ENCODE results near the gene PYGM.

The PYGM gene

DNA sequence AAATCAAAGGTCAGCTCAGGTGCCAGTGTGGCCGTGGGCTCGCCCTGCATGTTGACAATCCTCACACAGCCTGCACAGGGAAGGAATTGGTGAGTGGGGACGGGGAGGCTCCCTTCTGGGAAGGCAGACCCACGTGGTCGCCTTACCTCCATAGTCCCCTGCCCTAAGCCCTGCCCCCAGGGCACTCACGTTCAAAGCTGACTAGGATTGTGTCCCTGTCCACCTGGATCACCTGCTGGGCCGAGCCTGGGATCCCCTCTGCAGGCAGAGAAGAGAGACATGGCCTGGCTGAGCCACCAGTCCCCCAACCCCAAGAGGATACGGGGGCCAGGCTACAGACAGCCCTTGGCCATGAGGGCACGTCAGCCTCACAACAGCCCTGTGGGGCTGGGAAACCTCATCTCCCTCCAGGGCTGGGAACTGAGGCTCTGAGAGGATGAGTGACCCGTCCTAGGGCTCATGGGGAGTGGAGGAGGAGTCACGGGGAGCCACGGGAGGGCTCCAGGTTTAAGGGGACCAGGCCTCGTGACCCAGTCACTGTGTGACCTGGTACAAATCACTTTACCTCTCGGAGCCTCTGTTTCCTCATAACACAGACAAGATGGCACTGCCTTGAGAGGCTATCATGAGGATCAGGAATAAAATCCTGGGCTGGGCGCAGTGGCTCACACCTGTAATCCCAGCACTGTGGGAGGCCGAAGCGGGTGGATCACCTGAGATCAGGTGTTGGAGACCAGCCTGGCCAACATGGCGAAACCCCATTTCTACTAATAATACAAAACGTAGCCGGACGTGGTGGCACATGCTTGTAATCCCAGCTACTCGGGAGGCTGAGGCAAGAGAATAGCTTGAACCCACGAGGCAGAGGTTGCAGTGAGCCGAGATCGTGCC lies 30.7 kb upstream of the PYGM start:
- DNase-seq: no peak

GRCh38 chr11:64789331-64790204 lies 29.8 kb upstream of the PYGM start:
- DNase-seq: no peak

DNA sequence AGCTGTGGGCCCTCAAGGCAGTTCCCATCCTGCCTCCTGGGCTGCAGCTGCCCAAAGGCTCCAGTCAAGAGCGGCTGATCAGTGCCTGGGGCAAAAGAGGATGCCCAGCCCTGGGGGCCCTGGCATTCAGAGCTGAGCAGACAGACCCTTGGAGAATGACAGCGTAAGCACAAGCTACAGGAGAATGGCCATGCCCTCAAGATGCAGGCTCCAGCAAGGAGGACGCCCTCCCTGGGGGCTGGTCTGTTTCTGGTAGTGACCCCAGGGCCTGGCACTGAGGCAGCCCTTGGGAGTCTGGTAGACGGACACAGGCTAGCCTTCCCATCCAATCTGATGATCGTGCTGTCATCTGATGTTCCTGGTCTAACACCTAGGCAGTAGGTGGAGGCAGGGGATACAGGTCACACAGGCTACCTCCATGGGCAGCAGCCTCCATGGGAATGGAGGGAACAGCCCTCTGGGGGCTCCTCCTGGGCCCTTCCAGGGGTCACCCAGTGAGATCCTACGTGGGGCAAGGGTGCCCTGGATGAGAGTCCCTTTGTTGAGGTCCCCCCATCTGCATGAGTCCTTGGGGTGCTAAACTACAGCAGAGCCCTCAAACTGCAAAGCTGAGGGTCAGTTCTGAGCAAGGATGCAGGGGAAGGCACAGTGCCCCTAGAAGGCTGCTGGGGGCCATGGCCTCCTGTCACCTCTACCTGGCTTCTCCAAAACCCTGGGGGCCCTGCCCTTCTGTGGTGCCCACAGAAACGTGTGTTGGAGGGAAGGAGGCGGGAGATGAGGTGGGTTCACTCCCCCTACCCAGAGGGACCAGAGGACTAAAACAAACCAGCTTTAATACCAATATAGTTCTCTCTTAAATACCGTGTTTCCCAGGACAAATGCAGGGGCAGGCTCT lies 28.8 kb upstream of the PYGM start:
- DNase-seq: no peak

GRCh38 chr11:64787526-64788320 lies 27.9 kb upstream of the PYGM start:
- DNase-seq: peak; percentile 60 to 72

- DNase-seq: no peak
These were observed 26.5 kb upstream of the PYGM start for GRCh38 chr11:64786308-64786707.

DNA sequence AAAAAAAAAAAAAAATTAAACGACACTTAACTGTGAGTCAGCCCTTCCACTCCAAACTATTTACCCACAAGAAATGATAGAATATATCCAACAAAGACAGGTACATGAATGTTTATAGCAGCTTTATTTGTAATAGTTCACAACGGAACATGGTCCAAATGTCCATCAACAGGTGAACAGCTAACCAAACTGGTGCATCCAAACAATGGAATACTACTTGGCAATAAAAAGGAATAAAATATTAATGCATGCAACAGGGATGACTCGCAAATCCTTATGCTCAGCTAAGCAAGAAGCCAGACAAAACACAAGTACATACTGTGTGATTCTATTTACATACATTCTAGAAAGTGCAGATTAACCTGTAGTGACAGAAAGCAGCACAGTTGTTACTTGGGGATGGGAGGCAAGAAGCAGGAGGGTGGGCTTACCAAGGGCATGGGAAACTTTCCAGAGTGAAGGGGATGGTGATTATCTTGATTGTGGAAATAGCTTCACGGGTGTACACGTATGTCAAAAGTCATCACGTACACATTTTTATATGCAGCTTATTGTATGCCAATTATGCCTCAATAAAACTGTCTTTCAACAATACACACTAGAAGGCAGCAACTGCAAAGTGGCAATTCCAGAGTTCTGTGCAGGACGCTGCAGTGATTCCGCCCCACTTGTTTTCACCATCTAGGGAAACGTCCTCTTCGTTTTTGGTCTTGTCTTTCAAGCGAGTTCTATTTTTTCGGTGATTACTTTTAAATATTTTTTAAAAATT lies 25.2 kb upstream of the PYGM start:
- DNase-seq: no peak

DNA sequence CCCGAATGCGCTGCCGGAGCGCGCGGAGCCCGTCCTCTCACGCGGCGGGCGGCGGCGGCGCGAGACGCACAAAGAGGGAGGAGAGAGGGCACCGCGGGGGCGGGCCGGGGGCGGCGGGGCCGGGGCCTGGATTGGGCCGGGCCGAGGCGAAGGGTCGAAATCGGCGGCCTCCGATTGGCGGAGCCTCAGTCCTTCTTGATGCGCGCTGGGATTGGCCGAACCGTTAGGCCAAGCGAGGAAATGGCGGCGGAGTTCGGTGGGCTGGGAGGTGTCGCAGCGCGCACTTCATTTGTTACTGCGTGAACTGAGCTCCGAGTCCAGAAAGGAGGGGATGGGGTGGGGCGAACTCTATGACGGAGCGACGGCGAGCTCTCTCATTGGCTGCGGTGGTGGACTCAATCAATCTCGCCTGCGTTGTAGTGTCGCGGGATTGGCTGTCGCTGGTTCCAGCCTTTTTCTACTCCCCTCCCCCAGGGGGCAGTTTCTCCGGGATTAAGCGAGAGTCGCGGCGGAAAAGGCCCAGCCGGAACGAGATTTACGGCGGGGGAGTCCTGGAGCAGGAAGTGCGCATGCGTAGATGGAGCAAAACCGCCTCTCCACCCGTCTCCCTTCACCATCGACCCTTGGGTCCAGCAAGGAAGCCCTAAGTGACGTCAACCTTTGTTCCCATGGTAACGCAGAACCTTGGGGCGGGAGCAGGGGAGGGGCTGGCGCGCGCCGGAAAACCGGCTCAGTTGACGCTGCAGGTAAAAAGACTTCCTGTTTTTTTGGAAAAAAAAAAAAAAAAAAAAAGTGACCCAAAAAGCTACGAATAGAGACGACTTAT lies 18.9 kb upstream of the PYGM start, which contains the start of gene SF1:
TSS of gene SF1 (minus strand) at position 70 of the 826 bp plus-strand sequence. CDS start 150 bp downstream, outside the sequence.
- DNase-seq: peak; percentile 100

DNA sequence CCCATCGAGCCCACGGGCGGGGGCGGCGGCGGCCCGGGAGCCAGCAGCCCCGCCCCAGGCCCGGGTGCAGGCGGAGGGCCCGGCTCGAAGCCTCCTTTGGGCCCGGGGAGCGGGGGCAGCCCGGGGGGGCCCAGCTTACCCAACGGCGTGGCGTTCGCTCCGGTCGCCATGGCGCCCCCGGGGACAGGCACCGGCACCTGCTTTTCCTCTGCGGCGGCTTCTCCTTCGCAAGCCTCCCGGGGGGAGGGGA lies 18.4 kb upstream of the PYGM start:
- DNase-seq: no peak

- peak; percentile 81 to 86 for DNase-seq
These were observed 17.9 kb upstream of the PYGM start for GRCh38 chr11:64777449-64778222.

DNA sequence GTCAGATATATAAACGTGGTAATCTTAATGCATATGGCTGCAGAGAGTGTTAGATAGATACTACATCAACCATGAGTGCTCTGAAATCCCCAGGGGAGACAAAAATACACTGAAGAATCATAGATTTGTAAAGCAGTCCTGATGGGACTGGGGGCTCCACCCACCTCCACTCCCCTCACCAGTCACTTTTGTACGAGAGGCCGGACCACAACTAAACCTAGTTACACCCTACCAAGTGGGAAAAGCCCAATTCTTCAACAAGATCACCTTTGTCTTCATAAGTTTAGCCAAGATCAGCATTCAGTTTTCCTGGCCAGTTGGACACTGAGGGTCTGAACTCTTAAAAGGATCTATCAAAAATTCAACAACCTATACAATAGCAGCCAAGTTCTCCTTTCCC lies 17.1 kb upstream of the PYGM start:
- DNase-seq: no peak

DNA sequence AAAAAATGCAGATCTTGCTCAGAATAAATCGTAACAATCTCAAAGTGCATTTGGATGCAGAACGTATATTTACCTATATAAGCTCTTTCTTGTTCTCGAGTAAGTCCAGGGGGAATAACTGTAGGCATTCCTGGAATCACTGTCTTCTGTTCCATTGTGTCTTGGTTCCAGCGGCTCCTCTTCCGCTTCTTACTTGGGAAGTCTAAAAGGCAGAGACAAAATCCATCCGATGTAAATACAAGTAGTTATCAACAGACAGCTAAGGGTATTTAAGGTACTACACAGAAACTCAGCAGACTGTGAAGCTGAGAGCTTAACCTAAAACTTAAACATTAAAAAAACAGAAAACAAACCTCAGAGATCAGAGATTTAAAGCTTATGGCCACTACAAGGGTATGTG lies 16.7 kb upstream of the PYGM start:
- no peak for DNase-seq

- DNase-seq: no peak
These were observed 14.4 kb upstream of the PYGM start for GRCh38 chr11:64774144-64774543.

DNA sequence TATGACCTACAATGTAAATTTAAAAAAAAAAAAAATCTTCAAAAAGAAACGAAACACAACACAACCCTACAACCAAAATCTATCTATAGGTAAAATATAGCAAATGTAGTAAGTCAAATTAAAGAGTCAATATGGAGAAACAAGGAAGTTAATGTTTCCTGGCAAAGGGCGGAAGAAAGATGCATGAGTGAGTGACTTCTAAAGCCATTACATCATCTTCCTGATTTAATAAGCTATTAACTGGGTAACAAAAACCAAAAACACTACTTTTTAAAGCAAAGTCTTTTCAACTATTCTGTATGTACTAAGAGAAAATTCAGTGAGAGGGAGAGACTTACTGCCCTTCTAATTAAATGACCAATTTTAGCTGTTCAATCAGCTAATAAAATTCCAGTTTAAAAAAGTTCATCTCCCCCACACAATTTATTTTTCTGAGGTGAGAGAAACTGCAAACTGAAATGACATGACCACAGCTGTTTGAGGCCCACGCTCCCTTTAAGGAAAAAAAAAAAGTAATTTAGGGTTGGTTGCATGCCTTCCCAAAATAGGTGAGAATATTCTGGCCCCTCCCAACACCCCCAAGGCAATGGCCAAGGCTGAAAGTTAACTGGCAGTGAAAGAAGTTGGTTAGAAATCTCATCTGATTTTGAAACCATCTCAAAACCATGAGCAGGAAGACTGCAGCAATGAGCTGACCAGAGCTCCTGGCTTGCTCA lies 12.7 kb upstream of the PYGM start:
- DNase-seq: peak in 1 of 2 donors; percentile 34

- DNase-seq: peak in 1 of 2 donors; percentile 29
These were observed 12.1 kb upstream of the PYGM start for GRCh38 chr11:64771861-64772260.

DNA sequence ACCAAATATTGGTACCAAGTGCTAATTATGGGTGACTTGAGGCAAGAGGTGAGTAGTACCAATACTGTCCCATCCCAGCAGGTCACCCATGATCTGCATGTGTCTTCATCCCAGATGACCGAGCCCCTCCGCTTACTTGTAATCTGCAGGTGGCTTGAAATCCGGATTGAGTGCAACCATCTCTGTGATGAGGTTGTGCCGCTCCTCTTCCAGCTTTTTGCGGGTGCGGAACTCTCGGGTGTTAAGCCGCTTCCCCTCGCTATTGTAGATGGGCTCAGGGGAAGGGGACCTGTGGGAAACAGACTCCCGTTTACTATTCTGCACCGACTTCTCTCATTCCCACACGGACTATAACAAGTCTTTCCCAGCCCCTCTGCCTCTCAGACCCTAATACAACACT lies 10.3 kb upstream of the PYGM start:
- DNase-seq: no peak

DNA sequence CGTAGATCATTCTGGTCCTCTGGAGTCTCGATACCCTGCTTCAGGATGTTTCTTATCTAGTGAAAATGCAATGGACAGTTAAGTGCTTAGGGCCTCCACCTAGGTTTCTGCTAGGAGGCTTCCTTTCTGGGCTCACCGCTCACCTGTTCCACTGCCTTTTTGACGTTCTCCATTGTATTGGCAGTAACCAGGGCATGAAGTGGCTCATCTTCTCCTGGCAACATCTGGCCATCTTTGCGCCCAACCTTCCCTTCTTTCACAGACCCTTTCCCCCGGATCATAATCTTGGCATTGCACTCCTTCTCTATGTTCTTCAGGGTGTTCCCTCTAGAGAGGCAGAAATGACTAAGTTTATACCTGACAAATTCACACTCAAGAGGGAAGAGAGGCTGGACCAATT lies 9.5 kb upstream of the PYGM start:
- DNase-seq: no peak

DNA sequence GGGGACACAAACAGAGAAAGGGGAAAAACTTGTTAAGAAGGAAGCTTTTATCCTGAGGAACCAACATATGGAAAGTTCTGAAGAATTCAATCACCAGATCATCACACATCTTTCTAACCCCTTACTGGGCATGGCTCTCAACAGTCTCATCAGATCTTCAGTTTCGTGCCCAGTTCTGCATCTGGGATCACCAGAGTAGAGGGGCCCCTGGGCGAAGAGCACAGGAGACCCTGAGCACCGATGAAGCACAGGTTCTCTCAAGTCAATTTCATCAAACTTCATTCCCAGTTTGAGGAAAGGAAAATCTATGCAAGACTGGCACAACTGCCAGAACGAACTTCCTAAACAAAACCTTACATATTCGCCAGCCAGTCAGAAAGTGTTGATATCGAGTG lies 8.5 kb upstream of the PYGM start:
- no peak for DNase-seq

- DNase-seq: peak; percentile 74 to 85
These were observed 7.8 kb upstream of the PYGM start for GRCh38 chr11:64767344-64768299.
